Vagina (tissue), 2 donors: ENCODE data around the gene TMTC2.

Experiments used
- CTCF ChIP-seq, 3 experiments: fragments of 450-650 bp in 2 of 3; fragments of 200-600 bp in 1 of 3; sonication (generic) in 1 of 3; IDR thresholded peaks; one replicate each; pipeline ENCODE4 v1.5.1; 2017 to 2019; ENCODE audit warnings: antibody characterized with exemption in 3 of 3, mild to moderate bottlenecking in 2 of 3, moderate library complexity in 2 of 3
- POLR2A ChIP-seq, 2 donors: fragments of 450-650 bp; IDR thresholded peaks; one replicate each; pipeline ENCODE4 v1.6.1; 2017; ENCODE audit warnings: antibody characterized with exemption in 2 of 2, mild to moderate bottlenecking in 2 of 2, moderate library complexity in 2 of 2

DNA sequence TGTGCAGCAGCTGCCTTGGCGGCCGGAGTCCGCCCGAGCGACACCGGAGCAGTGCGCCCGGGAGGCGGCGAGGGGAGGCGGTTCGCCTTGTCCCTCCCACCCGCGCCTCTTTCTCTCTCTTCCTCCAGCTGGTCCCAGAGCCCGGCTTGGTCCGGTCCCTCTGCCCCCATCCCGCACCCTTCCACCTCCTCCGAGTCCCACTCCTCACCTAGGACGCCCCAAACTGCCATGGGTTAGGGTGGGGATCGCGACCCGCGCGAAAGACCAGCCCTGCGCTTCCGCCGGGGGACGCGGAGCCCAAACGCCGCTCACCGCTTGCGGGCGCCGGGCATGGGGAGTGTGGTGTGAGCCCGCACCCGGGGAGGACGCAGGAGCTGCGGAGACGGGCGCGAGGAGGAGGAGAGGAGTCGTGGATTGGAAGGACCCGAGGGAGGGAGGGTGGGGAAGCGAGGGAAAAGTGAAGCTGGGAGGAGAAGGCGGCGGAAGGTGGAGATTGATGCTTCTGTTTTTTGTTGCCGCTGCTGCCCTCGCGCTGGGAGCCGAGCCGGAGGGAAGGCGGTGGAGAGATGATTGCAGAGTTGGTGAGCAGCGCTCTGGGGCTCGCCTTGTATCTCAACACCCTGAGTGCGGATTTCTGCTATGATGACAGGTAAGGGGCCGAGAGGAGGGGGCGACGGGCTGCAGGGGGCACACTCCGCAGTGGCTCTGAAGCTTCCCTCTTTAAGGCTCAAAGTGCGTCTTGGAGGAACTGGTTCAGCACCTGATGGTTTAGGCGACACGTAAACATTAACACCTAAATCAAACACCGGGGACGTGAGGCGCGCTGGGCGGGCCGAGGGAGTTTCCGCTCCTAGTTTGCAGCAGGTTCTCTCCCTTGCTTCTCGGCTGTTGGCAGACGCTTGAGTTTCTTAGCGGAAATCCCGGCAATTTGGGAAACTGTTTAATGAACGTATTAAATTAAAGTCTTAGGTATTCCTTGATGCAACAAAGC, 610 bp downstream of the TMTC2 start:
- TF ChIP-seq CTCF (IDR thresholded peaks at IDR 0.05) (no peak), POLR2A (IDR thresholded peaks at IDR 0.05) (no peak)
